ENCODE results near the gene ART5. TPM values are rescaled to one million over a fixed set of nuclear protein-coding genes. Genes with fewer than 3 reads are reported as not detected.
"Not testable (repeated sequence)": the region's sequence is repeated elsewhere in the genome, so short reads cannot be mapped to it uniquely, and the experiment has no call there.

ART5 gene
- total RNA-seq, 2 donors from 2014 or later, result 3.1 TPM; not detected in 1

- peak overlapping the region; percentile 30 to 43 for H3K27ac ChIP-seq
- no peaks in the 10 kb centered on the region for H3K9me3 ChIP-seq
- H3K36me3 ChIP-seq, result no peaks in the 10 kb centered on the region
- no peaks in the 10 kb centered on the region for H3K4me1 ChIP-seq (replicated peaks)
- peak; percentile 58 for TF ChIP-seq POLR2AphosphoS5 (IDR thresholded peaks at IDR 0.05)
- TF ChIP-seq CTCF (IDR thresholded peaks at IDR 0.05), result no peak
- DNase-seq (ENCODE audit: low spot score), result peak; percentile 36
- 49% methylated on average over 5 of the region's 5 CpGs for whole genome bisulfite sequencing
- no peaks in the 10 kb centered on the region for H3K27me3 ChIP-seq (replicated peaks; ENCODE audit: insufficient read depth)
- intact Hi-C loops (cut with DNase I), result no loop called here
- H3K4me3 ChIP-seq, result no peak overlapping the region
These were observed 36.0 kb downstream of the ART5 start for GRCh38 chr11:3605771-3606203.

GRCh38 chr11:3605283-3605662, 36.5 kb downstream of the ART5 start:
- H3K9me3 ChIP-seq, result no peaks in the 10 kb centered on the region
- no peaks in the 10 kb centered on the region for H3K27me3 ChIP-seq (replicated peaks; ENCODE audit: insufficient read depth)
- no peaks in the 10 kb centered on the region for H3K4me1 ChIP-seq (replicated peaks)
- WGBS, result 87% methylated on average over 3 of the region's 3 CpGs
- TF ChIP-seq POLR2A (IDR thresholded peaks at IDR 0.05) (no peak), POLR2AphosphoS5 (IDR thresholded peaks at IDR 0.05) (no peak), CTCF (IDR thresholded peaks at IDR 0.05) (no peak)
- intact Hi-C loops (cut with DNase I), result no loop called here
- no peak for DNase-seq (ENCODE audit: low spot score)
- H3K36me3 ChIP-seq, result no peaks in the 10 kb centered on the region
- peak overlapping the region; percentile 30 to 43 for H3K27ac ChIP-seq
- no peak overlapping the region for H3K4me3 ChIP-seq

DNA sequence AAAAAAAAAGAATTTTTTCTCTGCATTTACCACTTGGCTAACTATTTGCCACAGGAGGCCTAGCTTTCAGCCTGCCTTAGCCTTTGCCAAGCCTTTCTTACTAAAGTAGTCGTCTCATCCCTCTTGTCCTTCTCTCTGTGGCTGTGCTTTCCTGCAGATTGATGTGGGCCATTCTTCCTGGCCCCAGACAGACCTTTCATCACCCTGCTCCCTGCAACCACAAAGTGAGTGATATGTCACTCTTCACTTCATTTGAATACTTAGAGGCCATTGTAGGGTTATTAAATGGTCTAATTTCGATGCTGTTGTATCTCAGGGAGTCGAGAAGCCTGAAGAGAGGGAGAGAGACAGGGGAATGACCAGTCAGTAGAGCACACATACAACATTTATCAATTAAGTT, 37.6 kb downstream of the ART5 start:
- 78% methylated on average over 3 of the region's 3 CpGs for WGBS
- intact Hi-C loops (cut with DNase I), result no loop called here
- no peak overlapping the region for H3K4me3 ChIP-seq

DNA sequence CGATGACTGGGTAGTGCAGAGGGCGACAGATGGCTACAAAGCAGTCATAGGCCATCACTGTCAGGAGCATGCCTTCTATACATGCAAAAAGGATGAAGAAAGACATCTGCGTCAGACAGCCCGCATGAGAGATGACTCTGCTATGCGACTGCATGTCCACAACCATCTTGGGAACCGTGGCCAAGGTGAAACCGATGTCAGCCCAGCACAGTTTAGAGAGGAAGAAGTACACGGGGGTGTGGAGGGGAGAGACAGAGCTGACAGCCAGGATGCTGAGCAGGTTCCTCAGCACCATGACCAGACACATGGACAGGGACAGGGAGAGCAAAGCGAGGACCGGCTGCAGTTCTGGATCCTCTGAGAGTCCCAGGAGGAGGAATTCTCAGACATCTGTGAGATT, 41.6 kb downstream of the ART5 start:
- H3K9me3 ChIP-seq; intact Hi-C loops (cut with DNase I); H3K27ac ChIP-seq; H3K4me1 ChIP-seq (replicated peaks); H3K27me3 ChIP-seq (replicated peaks; ENCODE audit: insufficient read depth); DNase-seq (ENCODE audit: low spot score); H3K4me3 ChIP-seq; H3K36me3 ChIP-seq: not testable (repeated sequence)
- 82% methylated on average over 10 of the region's 10 CpGs for WGBS

More for the DNA sequence above, 37.6 kb downstream of the ART5 start:
- Histone ChIP-seq H3K27me3 (replicated peaks; ENCODE audit: insufficient read depth) (no peaks in the 10 kb centered on the region), H3K27ac (no peak overlapping the region), H3K9me3 (no peaks in the 10 kb centered on the region), H3K4me1 (replicated peaks) (no peaks in the 10 kb centered on the region), H3K36me3 (no peaks in the 10 kb centered on the region)
- TF ChIP-seq POLR2AphosphoS5 (IDR thresholded peaks at IDR 0.05), result no peak
- no peak for TF ChIP-seq CTCF (IDR thresholded peaks at IDR 0.05)
- no peak for TF ChIP-seq POLR2A (IDR thresholded peaks at IDR 0.05)
- DNase-seq (ENCODE audit: low spot score), result no peak

DNA sequence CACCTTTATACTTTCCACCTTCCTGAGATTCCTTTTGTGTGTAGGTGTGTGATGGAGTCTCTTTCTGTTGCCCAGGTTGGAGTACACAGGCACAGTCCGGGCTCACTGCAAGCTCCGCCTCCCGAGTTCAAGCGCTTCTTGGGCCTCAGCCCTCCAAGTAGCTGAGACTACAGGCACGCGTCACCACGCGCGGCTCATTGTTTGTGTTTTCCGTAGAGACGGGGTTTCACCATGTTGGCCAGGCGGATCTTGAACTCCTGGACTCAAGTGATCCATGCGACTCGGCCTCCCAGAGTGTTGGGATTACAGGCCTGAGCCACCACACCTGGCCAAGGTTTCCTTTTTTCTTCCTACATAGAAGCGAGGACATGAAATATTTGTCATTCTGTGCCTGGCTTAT, 44.0 kb downstream of the ART5 start:
- intact Hi-C loops (cut with DNase I); H3K36me3 ChIP-seq; H3K4me1 ChIP-seq (replicated peaks); DNase-seq (ENCODE audit: low spot score); H3K27me3 ChIP-seq (replicated peaks; ENCODE audit: insufficient read depth); H3K4me3 ChIP-seq; H3K27ac ChIP-seq; H3K9me3 ChIP-seq: not testable (repeated sequence)
- 97% methylated on average over 15 of the region's 15 CpGs for WGBS

- DNase-seq (ENCODE audit: low spot score); H3K4me3 ChIP-seq; H3K4me1 ChIP-seq (replicated peaks); intact Hi-C loops (cut with DNase I); H3K9me3 ChIP-seq; H3K27ac ChIP-seq; H3K27me3 ChIP-seq (replicated peaks; ENCODE audit: insufficient read depth); H3K36me3 ChIP-seq: not testable (repeated sequence)
- WGBS, result 97% methylated on average over 24 of the region's 24 CpGs
These were observed 50.5 kb downstream of the ART5 start for GRCh38 chr11:3591326-3591725.

DNA sequence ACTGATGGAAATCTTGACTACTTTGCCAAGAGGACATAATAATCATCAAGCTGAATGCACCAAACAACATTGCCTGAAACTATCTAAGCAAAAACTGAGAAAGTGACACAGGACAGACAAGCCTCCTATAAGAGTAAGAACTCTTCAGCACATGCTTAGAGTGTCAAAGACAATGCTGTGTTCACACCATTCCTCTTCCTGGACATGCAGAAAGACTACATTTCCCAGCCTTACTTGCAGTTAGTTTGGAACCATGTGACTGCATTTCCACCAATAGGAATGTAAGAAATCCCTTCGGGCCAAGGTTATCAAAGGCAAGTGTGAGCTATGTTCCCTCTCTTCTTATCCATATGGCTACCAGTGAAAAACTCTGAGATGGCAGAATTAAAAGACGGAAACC, 51.6 kb downstream of the ART5 start:
- H3K4me1 ChIP-seq (replicated peaks); H3K27ac ChIP-seq; H3K36me3 ChIP-seq; H3K27me3 ChIP-seq (replicated peaks; ENCODE audit: insufficient read depth); H3K9me3 ChIP-seq; H3K4me3 ChIP-seq; DNase-seq (ENCODE audit: low spot score); intact Hi-C loops (cut with DNase I): not testable (repeated sequence)
- WGBS, result 85% methylated on average over 2 of the region's 2 CpGs

DNA sequence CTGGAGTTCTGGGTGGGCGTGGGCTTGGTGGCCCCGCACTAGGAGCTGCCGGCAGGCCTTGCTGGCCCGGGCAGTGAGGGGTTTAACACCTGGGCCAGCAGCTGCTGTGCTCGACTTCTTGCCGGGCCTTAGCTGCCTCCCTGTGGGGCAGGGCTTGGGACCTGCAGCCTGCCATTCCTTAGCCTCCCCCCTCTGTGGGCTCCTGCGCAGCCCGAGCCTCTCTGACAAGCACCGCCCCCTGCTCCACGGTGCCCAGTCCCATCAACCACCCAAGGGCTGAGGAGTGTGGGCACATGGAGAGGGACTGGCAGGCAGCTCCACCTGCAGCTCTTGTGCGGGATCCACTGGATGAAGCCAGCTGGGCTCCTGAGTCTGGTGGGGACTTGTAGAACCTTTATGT, 53.0 kb downstream of the ART5 start:
- WGBS, result 78% methylated on average over 11 of the region's 11 CpGs
- H3K27ac ChIP-seq; H3K36me3 ChIP-seq; H3K9me3 ChIP-seq; H3K27me3 ChIP-seq (replicated peaks; ENCODE audit: insufficient read depth); H3K4me3 ChIP-seq; H3K4me1 ChIP-seq (replicated peaks); DNase-seq (ENCODE audit: low spot score): not testable (repeated sequence)
- intact Hi-C loops (cut with DNase I), result loop anchor here (10.0 kb wide), 1 partner anchor 134 kb away; no protein-coding TSS in a partner anchor
